ENCODE data around the gene MED12L. TPM values are rescaled to one million over a fixed set of nuclear protein-coding genes. Genes with fewer than 3 reads are reported as not detected.

Gene MED12L
- total RNA-seq, 1 donor from 2014 or later: 0.32 TPM

GRCh38 chr3:151330379-151330778 lies 244.9 kb downstream of the MED12L start:
- ATAC-seq: no peak

- ATAC-seq: no peak
Observed at GRCh38 chr3:151330899-151331298, 245.4 kb downstream of the MED12L start.

- ATAC-seq: no peak
Observed at GRCh38 chr3:151331696-151332095, 246.2 kb downstream of the MED12L start.

GRCh38 chr3:151345859-151346258 lies 260.4 kb downstream of the MED12L start:
- ATAC-seq: no peak

- no peak for ATAC-seq
Observed at GRCh38 chr3:151346292-151346691, 260.8 kb downstream of the MED12L start.

GRCh38 chr3:151347432-151347831 lies 262.0 kb downstream of the MED12L start:
- ATAC-seq: no peak

GRCh38 chr3:151350656-151351055 lies 265.2 kb downstream of the MED12L start:
- ATAC-seq: no peak

GRCh38 chr3:151351219-151351618 lies 265.8 kb downstream of the MED12L start:
- no peak for ATAC-seq

- no peak for ATAC-seq
Observed at GRCh38 chr3:151351648-151352047, 266.2 kb downstream of the MED12L start.

- ATAC-seq: no peak
Observed at GRCh38 chr3:151356794-151357462, 271.5 kb downstream of the MED12L start.

- no peak for ATAC-seq
Observed at GRCh38 chr3:151357463-151357850, 272.0 kb downstream of the MED12L start.

- ATAC-seq: no peak
Observed at GRCh38 chr3:151362751-151363174, 277.3 kb downstream of the MED12L start.

- no peak for ATAC-seq
Observed at GRCh38 chr3:151366993-151367392, 281.5 kb downstream of the MED12L start.

- ATAC-seq: no peak
Observed at GRCh38 chr3:151367448-151367847, 282.0 kb downstream of the MED12L start.

- no peak for ATAC-seq
Observed at GRCh38 chr3:151371526-151371925, 286.1 kb downstream of the MED12L start.

- no peak for ATAC-seq
Observed at GRCh38 chr3:151372063-151372820, 286.8 kb downstream of the MED12L start.

- no peak for ATAC-seq
Observed at GRCh38 chr3:151377768-151378385, 292.4 kb downstream of the MED12L start.

- ATAC-seq: no peak
Observed at GRCh38 chr3:151379083-151379734, 293.7 kb downstream of the MED12L start.

- peak; percentile 32 for ATAC-seq
Observed at GRCh38 chr3:151382671-151383070, 297.2 kb downstream of the MED12L start.

GRCh38 chr3:151383111-151383510 lies 297.6 kb downstream of the MED12L start:
- ATAC-seq: no peak

- no peak for ATAC-seq
Observed at GRCh38 chr3:151383956-151384355, 298.5 kb downstream of the MED12L start.

- peak; percentile 22 for ATAC-seq
Observed at GRCh38 chr3:151384741-151385174, 299.3 kb downstream of the MED12L start, which contains the start of gene P2RY12. TSS of gene P2RY12 (minus strand) at chr3:151384753. CDS start at chr3:151338845, 45,908 bp downstream.

- no peak for ATAC-seq
Observed at GRCh38 chr3:151386056-151386455, 300.6 kb downstream of the MED12L start.

All from esophagus mucosa (tissue), 1 donor.